ENCODE results near the gene MEF2D.

- TF ChIP-seq POLR2A (IDR thresholded peaks at IDR 0.05; ENCODE audit: low read length) (no peak), GATA1 (IDR thresholded peaks at IDR 0.05; ENCODE audit: low read depth, low read length) (no peak)
Measured at GRCh38 chr1:156486421-156487344, 13.9 kb downstream of the MEF2D start.
